GM12872 (cell line): ENCODE results near the gene GAK.

ENCODE experiments used
- CTCF ChIP-seq: IDR thresholded peaks from 3 replicates; pipeline ENCODE4 v1.5.1; 2011; ENCODE audit warnings: low read depth, mild to moderate bottlenecking, low read length, moderate library complexity; ENCODE audit not compliant: insufficient read depth

Gene GAK

GRCh38 chr4:874971-875817, 56.9 kb downstream of the GAK start:
- no peak for TF ChIP-seq CTCF

GRCh38 chr4:874056-874455, 58.1 kb downstream of the GAK start:
- TF ChIP-seq CTCF = no peak

GRCh38 chr4:872241-872981, 59.7 kb downstream of the GAK start:
- TF ChIP-seq CTCF = no peak

- TF ChIP-seq CTCF = no peak
These were observed 60.6 kb downstream of the GAK start for GRCh38 chr4:871484-871883.

GRCh38 chr4:870951-871350, 61.2 kb downstream of the GAK start:
- no peak for TF ChIP-seq CTCF

GRCh38 chr4:869776-870175, 62.3 kb downstream of the GAK start:
- TF ChIP-seq CTCF = no peak

- no peak for TF ChIP-seq CTCF
These were observed 63.7 kb downstream of the GAK start for GRCh38 chr4:868421-868820.
